Measurements from ENCODE around the gene RNF208.
"Not testable (repeated sequence)": the region's sequence is repeated elsewhere in the genome, so short reads cannot be mapped to it uniquely, and the experiment has no call there.

The RNF208 gene

DNA sequence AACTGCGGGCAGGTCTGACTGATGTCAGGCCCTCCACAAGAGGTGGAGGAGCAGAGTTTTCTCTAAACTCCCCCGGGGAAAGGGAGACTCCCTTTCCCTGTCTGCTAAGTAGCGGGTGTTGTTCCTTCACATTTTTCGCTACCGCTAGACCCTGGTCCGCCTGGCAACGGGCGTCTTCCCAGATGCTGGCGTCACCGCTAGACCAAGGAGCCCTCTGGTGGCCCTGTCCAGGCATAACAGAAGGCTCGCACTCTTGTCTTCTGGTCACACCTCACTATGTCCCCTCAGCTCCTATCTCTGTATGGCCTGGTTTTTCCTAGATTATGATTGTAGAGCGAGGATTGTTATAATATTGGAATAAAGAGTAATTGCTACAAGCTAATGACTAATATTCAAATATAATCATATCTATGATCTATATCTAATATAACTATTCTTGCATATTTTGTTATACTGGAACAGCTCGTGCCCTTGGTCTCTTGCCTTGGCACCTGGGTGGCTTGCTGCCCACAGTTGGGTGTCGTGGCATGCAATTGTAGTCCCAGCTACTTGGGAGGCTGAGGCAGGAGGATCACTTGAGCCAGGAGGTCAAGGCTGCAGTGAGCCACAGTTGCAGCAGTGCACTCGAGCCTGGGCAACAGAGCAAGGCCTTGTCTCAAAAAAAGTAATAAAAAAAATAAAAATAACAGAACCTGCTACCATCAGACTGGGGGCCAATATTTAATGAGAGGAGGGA, 40.3 kb upstream of the RNF208 start:
- H3K27me3 ChIP-seq (ENCODE audit: low read depth); H3K4me3 ChIP-seq; in situ Hi-C loops (cut with MboI; ENCODE audit: low sequenced_read_pairs); H3K9me3 ChIP-seq; H3K4me1 ChIP-seq: not testable (repeated sequence)
- DNase-seq (ENCODE audit: low spot score in 2 of 2), result peak; percentile 36 to 67
- H3K36me3 ChIP-seq (replicated peaks), result peaks cover 41% of the 10 kb centered on the region

DNA sequence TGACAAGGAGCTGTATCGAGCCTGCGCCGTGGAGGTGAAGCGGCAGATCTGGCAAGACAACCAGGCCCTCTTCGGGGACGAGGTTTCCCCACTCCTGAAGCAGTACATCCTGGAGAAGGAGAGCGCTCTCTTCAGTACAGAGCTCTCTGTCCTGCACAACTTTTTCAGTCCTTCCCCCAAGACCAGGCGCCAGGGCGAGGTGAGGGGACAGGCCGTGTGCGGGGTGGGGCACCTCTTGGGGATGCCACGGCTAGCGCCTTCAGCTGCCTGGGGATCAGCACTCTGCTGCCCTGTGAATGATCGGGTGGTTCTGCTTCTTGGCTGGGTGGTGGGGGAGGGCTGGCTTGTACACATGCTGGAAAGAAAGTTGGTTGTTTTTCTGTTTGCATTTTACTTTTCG, 34.8 kb upstream of the RNF208 start:
- peak overlapping the region; percentile 91 for H3K4me3 ChIP-seq
- in situ Hi-C loops (cut with MboI; ENCODE audit: low sequenced_read_pairs), result no loop called here
- peaks cover 7% of the 10 kb centered on the region for H3K4me1 ChIP-seq
- no peak for DNase-seq (ENCODE audit: low spot score in 2 of 2)
- peaks cover 31% of the 10 kb centered on the region for H3K36me3 ChIP-seq (replicated peaks)
- H3K27me3 ChIP-seq (ENCODE audit: low read depth), result no peaks in the 10 kb centered on the region
- H3K9me3 ChIP-seq, result no peaks in the 10 kb centered on the region

DNA sequence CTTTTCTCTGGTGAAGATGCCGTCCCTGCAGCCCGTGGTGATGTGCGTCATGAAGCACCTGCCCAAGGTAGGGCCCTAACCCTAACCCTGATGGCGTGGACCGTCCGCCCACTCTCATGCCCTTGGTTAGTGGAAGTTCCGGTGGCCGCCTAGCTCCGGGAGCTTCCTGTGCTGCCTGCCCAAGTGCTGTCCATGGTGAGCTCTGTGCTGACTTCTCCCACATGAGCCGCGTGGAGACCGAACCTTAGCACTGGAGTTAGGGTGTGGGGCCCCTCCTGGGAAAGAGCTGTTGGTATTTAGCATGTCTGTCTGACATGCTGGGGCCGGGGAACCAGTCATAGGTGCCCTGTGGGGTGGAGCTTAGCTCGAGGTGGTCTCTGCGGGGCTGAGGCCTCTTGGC, 34.3 kb upstream of the RNF208 start:
- peaks cover 7% of the 10 kb centered on the region for H3K4me1 ChIP-seq
- H3K36me3 ChIP-seq (replicated peaks), result peaks cover 31% of the 10 kb centered on the region
- no peaks in the 10 kb centered on the region for H3K9me3 ChIP-seq
- in situ Hi-C loops (cut with MboI; ENCODE audit: low sequenced_read_pairs), result no loop called here
- no peak for DNase-seq (ENCODE audit: low spot score in 2 of 2)
- peak overlapping the region; percentile 91 for H3K4me3 ChIP-seq
- no peaks in the 10 kb centered on the region for H3K27me3 ChIP-seq (ENCODE audit: low read depth)

DNA sequence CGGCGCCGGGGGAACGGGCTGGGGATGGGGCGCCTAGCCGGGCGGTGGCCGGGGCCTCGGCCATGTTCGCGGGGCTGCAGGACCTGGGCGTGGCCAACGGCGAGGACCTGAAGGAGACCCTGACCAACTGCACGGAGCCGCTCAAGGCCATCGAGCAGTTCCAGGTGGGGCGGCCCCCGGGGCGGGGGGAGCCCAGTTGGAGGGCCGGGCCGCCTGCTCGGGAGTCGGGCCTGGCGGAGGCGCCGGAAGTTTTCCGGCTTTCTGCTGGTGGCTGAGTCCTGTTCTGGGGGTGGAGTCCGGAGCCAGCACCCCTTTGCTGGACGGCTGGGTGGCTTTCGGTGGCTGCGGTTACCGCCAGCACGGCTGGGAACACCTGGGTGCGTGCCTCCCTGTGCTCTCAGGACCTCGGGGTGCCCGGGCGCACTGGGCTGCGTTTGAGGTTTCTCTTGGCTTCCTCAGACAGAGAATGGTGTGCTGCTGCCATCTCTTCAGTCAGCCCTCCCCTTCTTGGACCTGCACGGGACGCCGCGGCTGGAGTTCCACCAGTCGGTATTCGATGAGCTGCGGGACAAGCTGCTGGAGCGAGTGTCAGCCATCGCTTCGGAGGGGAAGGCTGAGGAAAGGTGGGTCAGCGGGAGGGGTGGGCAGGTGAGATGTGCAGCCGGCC, 33.5 kb upstream of the RNF208 start:
- H3K4me1 ChIP-seq, result peaks cover 7% of the 10 kb centered on the region

DNA sequence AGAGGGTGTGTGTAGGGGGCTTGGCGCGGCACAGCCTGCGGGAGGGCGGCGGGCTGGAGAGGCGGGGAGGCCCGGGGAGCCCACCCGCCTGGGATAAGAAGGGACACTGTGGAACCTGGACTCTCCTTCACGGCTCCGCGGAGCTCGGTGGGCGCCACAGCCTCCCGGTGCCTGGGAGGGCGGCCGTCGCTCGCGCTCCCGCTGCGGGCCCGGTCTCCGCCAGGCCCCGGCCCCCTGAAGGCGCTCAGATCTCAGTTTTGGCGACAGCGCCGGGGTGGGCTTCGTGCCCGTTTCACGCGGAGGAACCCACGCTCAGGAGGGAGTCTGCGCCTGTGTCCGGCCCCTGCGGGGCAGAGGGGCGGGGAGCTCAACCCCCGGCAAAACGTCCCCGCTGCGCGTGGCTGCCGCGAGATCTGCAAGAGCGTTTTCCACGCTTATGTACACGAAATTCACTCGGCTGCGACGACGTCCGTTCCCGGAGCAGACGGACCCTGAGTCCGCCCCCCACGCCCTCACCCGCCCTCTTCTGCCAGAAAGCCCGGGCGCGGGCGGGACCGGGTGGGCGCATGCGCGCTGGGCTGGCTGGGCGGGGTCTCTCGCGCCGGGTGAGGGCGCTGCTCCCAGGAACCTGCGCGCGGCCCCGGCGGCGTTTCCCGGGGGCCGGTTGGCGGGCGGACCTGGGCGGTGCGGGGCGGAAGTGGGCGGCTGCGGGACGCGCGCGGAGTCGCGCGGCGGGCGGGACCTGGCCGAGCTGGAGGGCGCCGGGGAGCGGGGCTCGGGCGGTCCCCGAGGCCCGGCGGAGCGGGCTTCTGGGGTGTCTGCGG, 32.8 kb upstream of the RNF208 start, which contains the start of gene NELFB:
TSS of gene NELFB (plus strand) at position 704 of the 824 bp plus-strand sequence.
- no peaks in the 10 kb centered on the region for H3K27me3 ChIP-seq (ENCODE audit: low read depth)
- no peaks in the 10 kb centered on the region for H3K9me3 ChIP-seq
- DNase-seq (ENCODE audit: low spot score in 2 of 2), result peak; percentile 85 to 97
- H3K4me1 ChIP-seq, result peaks cover 7% of the 10 kb centered on the region
- peaks cover 26% of the 10 kb centered on the region for H3K36me3 ChIP-seq (replicated peaks)
- in situ Hi-C loops (cut with MboI; ENCODE audit: low sequenced_read_pairs), result no loop called here
- H3K4me3 ChIP-seq, result peak within 1 kb of the TSS; percentile 91

More for the DNA sequence above, 33.5 kb upstream of the RNF208 start:
- no peaks in the 10 kb centered on the region for H3K9me3 ChIP-seq
- H3K36me3 ChIP-seq (replicated peaks), result peaks cover 27% of the 10 kb centered on the region
- no peaks in the 10 kb centered on the region for H3K27me3 ChIP-seq (ENCODE audit: low read depth)
- in situ Hi-C loops (cut with MboI; ENCODE audit: low sequenced_read_pairs), result no loop called here
- H3K4me3 ChIP-seq, result peak overlapping the region; percentile 91
- no peak for DNase-seq (ENCODE audit: low spot score in 2 of 2)

DNA sequence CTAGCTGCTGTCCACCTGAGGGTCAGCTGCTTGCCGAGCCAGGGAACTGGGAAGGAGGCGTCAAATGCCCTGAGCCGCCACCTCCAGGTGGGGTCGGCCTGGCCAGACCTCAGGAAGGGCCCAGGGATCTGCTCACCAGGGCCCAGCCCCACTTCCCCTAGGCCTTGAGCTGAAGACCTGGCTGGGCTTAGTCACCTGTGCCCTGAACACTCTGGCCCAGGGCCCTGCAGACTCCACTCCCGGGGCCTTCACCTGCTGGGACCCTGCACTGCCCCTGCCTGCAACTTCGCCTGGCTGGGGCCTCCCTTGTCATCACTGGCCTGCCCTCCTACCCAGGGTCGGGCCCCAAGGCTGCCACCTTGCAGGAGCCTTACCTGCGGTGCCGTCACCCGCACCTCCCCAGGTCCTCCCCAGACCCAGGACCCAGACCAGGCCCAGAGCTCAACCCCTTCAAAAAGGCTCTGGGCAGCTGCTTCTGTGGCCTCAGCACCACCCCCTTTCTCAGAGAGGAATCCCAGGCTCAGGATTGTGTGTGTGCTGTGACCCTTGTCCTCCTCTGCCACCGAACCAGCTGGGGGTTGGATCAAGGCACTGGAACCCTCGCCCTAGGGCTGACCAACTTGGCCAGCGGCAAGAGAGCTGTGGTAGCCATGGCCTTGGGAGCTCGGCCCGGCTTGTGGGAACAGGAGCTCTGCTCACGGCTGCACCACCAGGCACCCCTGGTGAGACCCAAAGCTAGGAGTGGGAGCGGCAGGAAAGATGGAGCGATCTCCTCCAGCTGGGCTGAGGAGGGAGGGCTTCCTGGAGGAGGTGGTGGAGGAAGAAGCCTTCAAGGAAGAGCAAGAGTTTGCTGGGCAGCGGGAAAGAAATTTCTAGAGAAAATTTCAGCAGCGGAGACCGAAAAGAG, 31.9 kb upstream of the RNF208 start:
- DNase-seq (ENCODE audit: low spot score in 2 of 2), result no peak
- Histone ChIP-seq H3K9me3 (no peaks in the 10 kb centered on the region), H3K4me1 (peaks cover 7% of the 10 kb centered on the region), H3K27me3 (ENCODE audit: low read depth) (no peaks in the 10 kb centered on the region), H3K4me3 (peak overlapping the region; percentile 66), H3K36me3 (replicated peaks) (peaks cover 23% of the 10 kb centered on the region)
- in situ Hi-C loops (cut with MboI; ENCODE audit: low sequenced_read_pairs), result no loop called here

DNA sequence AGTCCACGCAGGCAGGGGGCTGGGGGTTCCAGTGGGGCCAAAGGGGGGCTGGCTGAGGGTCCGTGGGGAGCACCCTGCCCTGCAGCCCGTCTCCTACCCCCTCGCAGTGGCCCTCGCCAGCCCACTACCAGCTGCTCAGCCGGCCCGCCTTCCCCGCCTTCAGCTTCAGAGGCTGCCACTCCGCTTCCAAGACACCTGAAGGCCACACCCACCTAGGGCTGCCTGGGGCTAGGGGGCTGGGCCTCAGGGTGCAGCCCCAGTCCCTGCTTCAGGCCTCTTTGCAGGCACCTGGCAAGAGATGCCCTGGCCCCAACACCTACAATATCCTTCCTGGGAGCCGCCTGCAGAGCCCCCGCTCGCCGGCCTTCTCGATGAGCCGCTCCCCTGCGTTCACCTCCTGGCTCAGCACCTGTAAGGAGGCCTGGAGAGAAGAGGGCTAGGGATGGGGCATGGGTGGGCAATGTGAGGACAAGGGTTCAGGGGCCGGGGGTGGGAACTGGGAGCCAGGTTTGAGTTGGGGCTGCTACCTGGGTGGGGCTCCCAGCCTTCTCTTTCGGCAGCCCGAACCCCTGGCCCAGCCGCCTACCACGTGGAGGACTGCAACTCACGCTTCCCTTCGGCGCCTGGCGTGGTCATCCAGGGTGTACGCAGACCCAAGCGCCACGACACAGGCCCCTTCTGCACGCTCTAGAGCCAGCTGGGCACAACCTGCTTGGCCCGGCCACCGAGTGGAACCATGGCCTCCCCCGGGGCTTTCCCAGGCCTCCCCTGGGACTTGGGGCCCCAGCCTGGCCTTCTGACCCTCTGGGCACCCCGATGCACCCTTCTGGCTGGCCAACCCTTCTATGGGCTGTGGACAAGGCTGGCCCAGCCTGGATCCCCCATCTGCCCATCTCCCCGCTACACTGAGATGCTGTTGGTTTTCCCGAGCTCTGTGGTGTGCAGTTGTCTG, 30.8 kb upstream of the RNF208 start:
- H3K36me3 ChIP-seq (replicated peaks), result peaks cover 17% of the 10 kb centered on the region
- no peak overlapping the region for H3K4me3 ChIP-seq
- in situ Hi-C loops (cut with MboI; ENCODE audit: low sequenced_read_pairs), result no loop called here
- peaks cover 7% of the 10 kb centered on the region for H3K4me1 ChIP-seq
- no peaks in the 10 kb centered on the region for H3K27me3 ChIP-seq (ENCODE audit: low read depth)
- DNase-seq (ENCODE audit: low spot score in 2 of 2), result peak in 1 of 2 experiments; percentile 52
- H3K9me3 ChIP-seq, result no peaks in the 10 kb centered on the region

DNA sequence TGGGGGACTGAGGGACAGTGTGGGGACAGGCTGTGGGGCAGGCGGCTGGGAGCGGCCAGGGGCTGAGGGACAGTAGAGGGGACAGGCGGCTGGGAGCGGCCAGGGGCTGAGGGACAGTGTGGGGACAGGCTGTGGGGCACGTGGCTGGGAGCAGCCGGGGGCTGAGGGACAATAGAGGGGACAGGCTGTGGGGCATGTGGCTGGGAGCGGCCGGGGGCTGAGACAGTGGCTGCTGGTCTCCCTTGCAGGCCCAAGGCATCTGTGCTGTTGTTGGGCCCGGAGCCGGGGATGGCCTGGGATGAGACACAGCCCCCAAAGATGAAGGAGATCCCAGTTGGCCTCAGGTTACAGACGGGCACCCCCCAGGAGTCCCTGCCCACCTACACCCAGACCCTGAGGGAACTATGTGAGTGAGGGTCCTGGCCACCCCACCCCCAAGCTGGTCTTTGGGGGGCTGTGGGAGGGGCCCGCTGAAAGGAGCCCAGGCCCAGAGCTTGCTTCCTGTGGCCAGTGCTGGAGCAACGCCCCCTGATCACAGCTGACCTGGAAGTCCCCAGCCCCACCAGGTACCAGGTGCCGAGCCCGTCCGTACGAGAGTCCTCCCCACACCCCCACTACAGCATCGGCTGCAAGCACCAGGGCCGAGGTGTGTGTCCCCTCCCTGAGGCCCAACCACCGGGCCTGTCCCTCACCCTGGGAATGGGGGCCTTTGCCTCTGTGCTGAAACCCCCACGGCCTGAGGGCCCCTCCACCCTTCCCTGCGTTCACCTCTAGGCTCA, 29.6 kb upstream of the RNF208 start:
- Histone ChIP-seq H3K4me1 (peaks cover 7% of the 10 kb centered on the region), H3K36me3 (replicated peaks) (peaks cover 12% of the 10 kb centered on the region), H3K4me3 (no peak overlapping the region), H3K27me3 (ENCODE audit: low read depth) (no peaks in the 10 kb centered on the region), H3K9me3 (no peaks in the 10 kb centered on the region)
- in situ Hi-C loops (cut with MboI; ENCODE audit: low sequenced_read_pairs), result no loop called here
- DNase-seq (ENCODE audit: low spot score in 2 of 2), result no peak

DNA sequence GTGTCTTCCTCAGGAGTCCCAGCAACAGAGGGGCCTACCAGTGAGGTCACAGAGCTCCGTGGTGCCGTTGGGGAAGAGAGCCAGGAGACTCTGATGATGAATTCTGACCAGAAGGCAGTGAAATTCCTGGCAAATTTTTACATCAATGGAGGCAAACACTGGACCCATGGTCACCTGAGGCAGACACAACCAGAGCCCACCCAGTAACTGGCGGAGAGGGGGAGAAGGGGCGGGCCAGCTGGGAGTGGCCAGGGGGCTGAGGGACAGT, 29.1 kb upstream of the RNF208 start, which contains the start of gene STPG3:
TSS of gene STPG3 (plus strand) at position 93 of the 268 bp plus-strand sequence. CDS start at position 94, 1 bp downstream.
- in situ Hi-C loops (cut with MboI; ENCODE audit: low sequenced_read_pairs), result no loop called here
- no peak for DNase-seq (ENCODE audit: low spot score in 2 of 2)
- Histone ChIP-seq H3K27me3 (ENCODE audit: low read depth) (no peaks in the 10 kb centered on the region), H3K4me1 (peaks cover 7% of the 10 kb centered on the region), H3K4me3 (no peak within 1 kb of the TSS), H3K36me3 (replicated peaks) (peaks cover 7% of the 10 kb centered on the region; the same call in 1 of the 2 replicates), H3K9me3 (no peaks in the 10 kb centered on the region)

DNA sequence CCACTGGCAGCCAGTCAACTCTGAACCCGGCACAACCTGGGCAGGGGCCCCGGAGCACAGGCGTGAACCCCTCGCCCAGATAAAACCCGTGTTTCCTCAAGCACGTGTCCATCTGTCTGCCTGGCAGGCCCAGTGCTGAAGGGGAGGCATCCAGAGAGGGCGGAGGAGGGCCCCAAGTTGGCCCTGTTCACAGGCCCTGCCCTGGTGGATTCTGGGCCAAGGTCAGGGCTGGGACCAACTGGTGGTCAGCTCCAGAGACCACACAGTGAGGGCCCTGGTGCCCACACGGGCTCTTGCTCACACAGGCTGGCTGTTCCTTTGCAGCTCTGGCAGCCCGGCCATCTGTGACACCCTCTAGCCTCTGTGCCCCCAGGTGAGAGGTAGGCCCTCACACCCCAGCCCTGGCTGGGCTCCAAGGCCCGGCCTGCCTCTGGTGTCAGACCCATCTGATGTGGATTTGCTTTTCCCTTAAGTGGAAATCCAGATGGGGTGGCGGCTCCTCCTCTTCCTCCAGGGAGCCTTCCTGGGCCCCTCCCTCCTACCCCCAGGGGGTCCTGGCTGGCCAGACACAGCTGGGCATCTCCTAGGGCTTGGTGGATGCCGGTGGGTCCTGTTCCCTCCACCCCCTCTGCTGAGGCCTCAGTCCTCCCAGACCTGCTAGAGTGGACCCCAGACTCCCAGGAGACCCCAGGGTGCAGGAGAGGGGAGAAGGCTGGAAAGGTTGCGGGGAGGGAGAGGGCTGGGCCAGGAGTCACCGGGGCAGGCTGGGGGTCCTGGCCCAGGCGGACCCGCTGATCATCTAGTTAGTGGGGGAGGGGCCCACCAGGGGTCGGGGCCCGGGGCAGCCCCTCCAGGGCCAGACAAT, 28.5 kb upstream of the RNF208 start:
- Histone ChIP-seq H3K4me3 (no peak overlapping the region), H3K27me3 (ENCODE audit: low read depth) (no peaks in the 10 kb centered on the region), H3K4me1 (peaks cover 7% of the 10 kb centered on the region), H3K36me3 (replicated peaks) (peaks cover 1% of the 10 kb centered on the region; the same call in 1 of the 2 replicates), H3K9me3 (no peaks in the 10 kb centered on the region)
- no peak for DNase-seq (ENCODE audit: low spot score in 2 of 2)
- in situ Hi-C loops (cut with MboI; ENCODE audit: low sequenced_read_pairs), result no loop called here

DNA sequence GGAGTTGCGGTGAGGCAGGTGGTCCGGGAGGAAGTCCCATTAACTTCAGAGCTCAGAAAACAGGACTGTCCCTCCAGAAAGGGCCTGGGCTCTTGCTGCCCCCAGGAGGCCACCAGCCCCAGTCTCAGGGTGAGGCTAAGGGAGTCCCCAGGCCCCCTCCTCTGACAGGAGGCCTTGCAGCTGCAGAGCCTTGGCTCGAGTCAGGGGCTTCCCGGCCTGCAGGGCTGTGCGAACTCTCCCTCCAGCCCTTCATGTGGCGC, 25.8 kb upstream of the RNF208 start:
- H3K9me3 ChIP-seq, result no peaks in the 10 kb centered on the region
- no peaks in the 10 kb centered on the region for H3K27me3 ChIP-seq (ENCODE audit: low read depth)
- H3K4me3 ChIP-seq, result no peak overlapping the region
- H3K36me3 ChIP-seq (replicated peaks), result peaks cover 13% of the 10 kb centered on the region
- in situ Hi-C loops (cut with MboI; ENCODE audit: low sequenced_read_pairs), result loop anchor here (25.0 kb wide), 1 partner anchor 461 kb away; the partner anchor contains the start of genes CCDC183 and TMEM141
- DNase-seq (ENCODE audit: low spot score in 2 of 2), result no peak
- no peaks in the 10 kb centered on the region; the same call in 1 of the 2 replicates for H3K4me1 ChIP-seq
